GM13977 (cell line): ENCODE data around the gene MYO5B.

ENCODE experiments used
- DNase-seq: peaks from one replicate; pipeline ENCODE4 v3.0.0; 2012; ENCODE audit warnings: low spot score
- CTCF ChIP-seq: IDR thresholded peaks from 2 replicates; pipeline ENCODE4 v1.5.1; 2012; ENCODE audit warnings: mild to moderate bottlenecking, control low read depth; ENCODE audit not compliant: insufficient read depth; ENCODE audit errors: extremely low read depth, missing control alignments
- in situ Hi-C: fragments of 300-500 bp; cut with MboI; formaldehyde crosslinking; loops from one replicate; pipeline ENCODE4 v1.12.0; 2022; ENCODE audit warnings: low sequenced_read_pairs, low pct_unique_long_range_greater_than_20kb, mixed read lengths, inconsistent platforms; ENCODE audit not compliant: unreplicated experiment

MYO5B gene

GRCh38 chr18:49849331-49850217 is 345.4 kb downstream of the MYO5B start:
- in situ Hi-C loops = loop anchor here (10.0 kb wide), 1 partner anchor 345 kb away; no protein-coding TSS in a partner anchor
- no peak for TF ChIP-seq CTCF
- DNase-seq = no peak

- no peak for TF ChIP-seq CTCF
- in situ Hi-C loops = no loop called here
These were observed 346.8 kb downstream of the MYO5B start for GRCh38 chr18:49848115-49848514.

GRCh38 chr18:49847524-49847923 is 347.4 kb downstream of the MYO5B start:
- TF ChIP-seq CTCF = no peak
- in situ Hi-C loops = no loop called here
- DNase-seq = no peak

More at GRCh38 chr18:49848115-49848514, 346.8 kb downstream of the MYO5B start:
- no peak for DNase-seq

- TF ChIP-seq CTCF = no peak
- in situ Hi-C loops = no loop called here
- DNase-seq = no peak
These were observed 348.1 kb downstream of the MYO5B start for GRCh38 chr18:49846718-49847470.

- in situ Hi-C loops = no loop called here
- no peak for TF ChIP-seq CTCF
These were observed 348.6 kb downstream of the MYO5B start for GRCh38 chr18:49846361-49846662.

GRCh38 chr18:49845629-49846360 is 349.2 kb downstream of the MYO5B start:
- no peak for DNase-seq
- TF ChIP-seq CTCF = no peak
- in situ Hi-C loops = no loop called here

More at GRCh38 chr18:49846361-49846662, 348.6 kb downstream of the MYO5B start:
- no peak for DNase-seq
